ENCODE measurements around the gene RAPGEF4. TPM values are rescaled to one million over a fixed set of nuclear protein-coding genes. Genes with fewer than 3 reads are reported as not detected.

The RAPGEF4 gene
- total RNA-seq, 1 experiment from 2014 or later, result 2.2 TPM

- TF ChIP-seq PRDM15 (CRISPR knock-in tag; IDR thresholded peaks at IDR 0.05) (no peak), ZNF532 (CRISPR knock-in tag; IDR thresholded peaks at IDR 0.05; ENCODE audit: borderline replicate concordance) (no peak), ELF4 (CRISPR knock-in tag; IDR thresholded peaks at IDR 0.05; ENCODE audit: low read depth) (no peak), EMX1 (CRISPR knock-in tag; IDR thresholded peaks at IDR 0.05) (no peak), ATF3 (CRISPR knock-in tag; conservative IDR thresholded peaks at IDR 0.05) (no peak)
These were observed 241.8 kb downstream of the RAPGEF4 start (continued) for GRCh38 chr2:172977270-172978062.

GRCh38 chr2:172978063-172978383 lies 242.4 kb downstream of the RAPGEF4 start:
- no peaks in the 10 kb centered on the region for H3K27me3 Mint-ChIP-seq (ENCODE audit: low read depth)
- H3K4me3 Mint-ChIP-seq, result no peak overlapping the region
- ChIA-PET POLR2A (no interaction called here), CTCF (interaction anchor here (0.8 to 2.0 kb wide), 7 partner anchors 13 to 471 kb away, joined by 3 to 7 read pairs (median 3); no protein-coding TSS in a partner anchor)
- DNase-seq (ENCODE audit: low spot score), result no peak
- H3K36me3 Mint-ChIP-seq, result no peaks in the 10 kb centered on the region
- H3K4me1 Mint-ChIP-seq, result peaks cover 7% of the 10 kb centered on the region
- no peaks in the 10 kb centered on the region for H3K9me3 Mint-ChIP-seq
- no peak for ATAC-seq
- no peak overlapping the region for H3K27ac Mint-ChIP-seq
- no peak for TF ChIP-seq MAX (CRISPR knock-in tag; IDR thresholded peaks at IDR 0.05)
- no peak for TF ChIP-seq FOXP1 (CRISPR knock-in tag; IDR thresholded peaks at IDR 0.05; ENCODE audit: borderline replicate concordance)
- no peak for TF ChIP-seq SMAD4 (CRISPR knock-in tag; IDR thresholded peaks at IDR 0.05)
- TF ChIP-seq MXD4 (CRISPR knock-in tag; IDR thresholded peaks at IDR 0.05; ENCODE audit: borderline replicate concordance), result no peak
- no peak for TF ChIP-seq ZNF281 (CRISPR knock-in tag; IDR thresholded peaks at IDR 0.05)
- TF ChIP-seq TP53 (CRISPR knock-in tag; IDR thresholded peaks at IDR 0.05), result no peak
- no peak for TF ChIP-seq E2F5 (CRISPR knock-in tag; IDR thresholded peaks at IDR 0.05)
- TF ChIP-seq IRF1 (CRISPR knock-in tag; IDR thresholded peaks at IDR 0.05), result no peak
- no peak for TF ChIP-seq SP1 (CRISPR knock-in tag; conservative IDR thresholded peaks at IDR 0.05)
- no peak for TF ChIP-seq ZNF317 (CRISPR knock-in tag; IDR thresholded peaks at IDR 0.05; ENCODE audit: borderline replicate concordance, low read depth)
- no peak for TF ChIP-seq ZNF512 (CRISPR knock-in tag; IDR thresholded peaks at IDR 0.05; ENCODE audit: borderline replicate concordance)
- TF ChIP-seq NFATC4 (CRISPR knock-in tag; IDR thresholded peaks at IDR 0.05), result no peak
- TF ChIP-seq ZBTB43 (CRISPR knock-in tag; IDR thresholded peaks at IDR 0.05), result no peak
